Stimulated activated CD8-positive, alpha-beta memory T cell treated with anti-CD3 and anti-CD28 coated beads, Interleukin-7, amount 100 ng/mL, for 4 hours (primary cell): ENCODE measurements around the gene DCAF16.

Experiments used
- DNase-seq, 2 donors: peaks; one replicate each; pipeline ENCODE4 v3.0.0-alpha.2; 2020; ENCODE audit warnings: low read depth in 2 of 2

The DCAF16 gene

DNA sequence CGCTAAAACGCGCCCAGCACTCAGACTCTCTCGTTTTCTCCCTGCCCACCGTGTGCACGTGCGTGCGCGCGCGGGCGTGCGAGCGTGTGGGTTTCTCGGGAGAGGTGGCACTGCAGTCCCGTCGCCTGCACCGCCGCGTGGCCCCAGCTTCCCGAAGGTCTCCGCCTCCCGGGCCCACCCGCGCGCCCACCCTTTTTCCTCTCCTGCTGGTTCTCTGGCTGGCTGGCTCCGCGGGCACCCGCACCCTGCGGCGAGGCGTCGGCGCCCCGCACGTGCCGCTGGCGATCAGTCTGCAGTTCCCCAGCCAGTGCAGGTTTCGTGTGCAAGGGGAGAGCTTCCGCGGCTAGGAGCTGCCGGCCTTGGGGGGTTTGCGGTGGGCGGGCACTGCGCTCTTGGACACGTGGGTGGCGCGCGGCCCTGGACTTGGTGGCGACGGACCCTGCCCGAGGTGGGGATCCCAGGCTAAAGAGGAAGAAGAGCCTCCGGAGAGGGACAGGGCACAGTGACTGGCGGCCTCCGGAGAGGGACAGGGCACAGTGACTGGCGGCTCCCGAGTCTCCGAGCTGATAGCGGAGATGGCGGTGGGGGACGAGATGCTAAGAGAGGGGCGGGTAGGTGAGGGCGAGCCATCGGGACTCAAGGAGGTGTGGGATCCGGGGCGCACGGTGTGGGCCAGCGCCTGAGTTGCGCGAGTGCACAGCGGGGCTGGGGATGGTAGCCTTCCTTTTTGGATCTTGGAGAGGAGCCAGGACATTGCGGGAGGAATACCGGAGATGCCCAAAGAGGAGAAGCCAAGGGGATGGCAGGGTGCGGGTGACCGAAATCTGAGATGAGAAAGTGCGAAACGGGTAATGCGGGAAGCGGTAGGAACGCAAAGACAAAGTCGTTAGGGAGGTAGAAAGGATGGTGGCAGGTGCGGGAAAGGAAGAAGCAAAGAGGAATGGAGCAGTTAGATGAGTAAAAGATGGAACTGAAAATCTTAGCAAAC, 29.0 kb downstream of the DCAF16 start, which contains the start of gene FAM184B:
Gene FAM184B, minus strand, starts transcription at position 322 of the 988 bp plus-strand sequence. CDS start 322 bp downstream, outside the sequence.
- no peak for DNase-seq

DNA sequence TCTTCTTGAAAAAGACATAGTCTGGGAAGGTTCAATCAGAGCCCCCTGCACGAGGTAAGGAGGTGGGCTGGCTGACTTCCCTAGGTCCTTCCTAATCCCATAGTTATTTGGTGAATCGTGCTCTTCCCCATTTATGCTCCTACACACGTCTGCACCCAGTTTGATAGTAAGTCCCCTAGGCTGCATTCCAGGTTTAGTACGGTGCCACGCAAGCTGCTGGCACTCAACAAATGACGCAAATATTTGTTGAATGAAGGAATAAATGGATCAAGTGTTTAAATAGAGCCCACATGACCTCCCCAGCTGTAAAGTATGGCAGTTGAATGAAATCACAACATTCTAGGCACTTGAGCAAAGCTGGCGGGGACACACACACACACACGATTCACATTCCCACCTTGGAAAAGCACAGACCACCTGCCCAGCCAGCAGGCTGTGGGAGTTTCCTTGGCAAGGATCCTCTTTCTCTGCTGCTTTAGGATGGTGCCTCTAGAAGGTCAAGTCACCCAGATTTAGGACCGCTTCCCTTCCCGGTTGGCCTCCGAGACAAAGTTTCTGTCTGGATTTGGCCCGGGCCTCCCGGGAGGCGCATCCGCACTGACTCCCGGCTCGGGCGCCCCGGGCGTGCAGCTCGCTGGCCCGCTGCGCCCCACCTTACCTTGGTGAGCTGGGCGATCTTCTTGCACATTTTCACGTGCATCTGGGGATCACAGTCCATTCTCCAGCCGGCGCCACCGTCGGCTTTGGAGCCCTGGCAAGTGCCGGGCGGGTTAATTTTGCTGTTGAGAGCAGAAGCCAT, 29.9 kb downstream of the DCAF16 start:
- DNase-seq, result no peak

DNA sequence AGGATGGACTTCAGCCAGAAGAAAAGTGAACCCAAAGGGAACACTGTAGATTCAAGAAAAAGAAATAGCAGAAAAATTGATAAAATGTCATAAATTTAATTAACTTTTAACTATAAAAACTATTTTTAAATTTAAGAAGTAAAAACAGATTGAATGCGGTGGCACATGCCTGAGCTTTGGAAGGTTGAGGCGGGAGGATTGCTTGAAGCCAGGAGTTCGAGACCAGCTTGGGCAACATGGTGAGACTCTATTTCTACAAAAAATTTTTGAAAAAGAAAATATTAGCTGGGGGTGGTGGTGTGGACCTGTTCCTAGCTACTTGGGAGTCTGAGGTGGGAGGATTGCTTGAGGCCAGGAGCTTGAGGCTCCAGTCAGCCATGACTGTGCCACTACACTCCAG, 32.1 kb downstream of the DCAF16 start:
- no peak for DNase-seq

GRCh38 chr4:17773135-17773698, 37.3 kb downstream of the DCAF16 start:
- no peak for DNase-seq

DNA sequence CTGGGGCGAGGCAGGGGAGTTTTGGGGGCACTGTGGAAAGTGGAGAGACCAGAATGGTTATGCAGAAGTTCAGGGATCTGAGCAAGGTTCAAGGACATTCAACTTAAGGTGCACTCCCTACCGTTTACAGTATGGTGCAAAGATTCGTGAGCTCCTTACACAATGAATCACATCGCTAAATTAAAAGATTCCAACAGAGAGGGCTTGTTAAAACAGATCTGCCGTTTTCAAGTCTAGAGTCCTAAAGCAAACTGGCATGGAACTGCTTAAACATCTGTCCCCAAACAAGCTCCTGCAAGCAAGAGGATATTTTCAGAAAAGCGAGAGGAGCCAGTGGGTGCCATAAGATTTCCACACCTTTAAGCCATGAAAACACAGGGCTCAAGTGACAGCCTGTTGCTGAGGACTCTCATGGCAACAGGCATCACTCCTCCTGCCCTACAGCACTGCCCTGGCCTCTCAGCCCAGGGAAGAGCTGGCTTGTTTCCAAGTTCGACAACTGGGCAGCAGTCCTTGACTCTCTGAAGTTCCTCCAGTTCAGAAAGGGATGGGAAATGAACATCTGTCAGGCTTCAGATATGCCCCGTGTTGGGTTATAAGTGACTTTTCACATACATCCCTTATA, 39.2 kb downstream of the DCAF16 start:
- no peak for DNase-seq

- DNase-seq, result no peak
These were observed 39.7 kb downstream of the DCAF16 start for GRCh38 chr4:17770845-17771244.

DNA sequence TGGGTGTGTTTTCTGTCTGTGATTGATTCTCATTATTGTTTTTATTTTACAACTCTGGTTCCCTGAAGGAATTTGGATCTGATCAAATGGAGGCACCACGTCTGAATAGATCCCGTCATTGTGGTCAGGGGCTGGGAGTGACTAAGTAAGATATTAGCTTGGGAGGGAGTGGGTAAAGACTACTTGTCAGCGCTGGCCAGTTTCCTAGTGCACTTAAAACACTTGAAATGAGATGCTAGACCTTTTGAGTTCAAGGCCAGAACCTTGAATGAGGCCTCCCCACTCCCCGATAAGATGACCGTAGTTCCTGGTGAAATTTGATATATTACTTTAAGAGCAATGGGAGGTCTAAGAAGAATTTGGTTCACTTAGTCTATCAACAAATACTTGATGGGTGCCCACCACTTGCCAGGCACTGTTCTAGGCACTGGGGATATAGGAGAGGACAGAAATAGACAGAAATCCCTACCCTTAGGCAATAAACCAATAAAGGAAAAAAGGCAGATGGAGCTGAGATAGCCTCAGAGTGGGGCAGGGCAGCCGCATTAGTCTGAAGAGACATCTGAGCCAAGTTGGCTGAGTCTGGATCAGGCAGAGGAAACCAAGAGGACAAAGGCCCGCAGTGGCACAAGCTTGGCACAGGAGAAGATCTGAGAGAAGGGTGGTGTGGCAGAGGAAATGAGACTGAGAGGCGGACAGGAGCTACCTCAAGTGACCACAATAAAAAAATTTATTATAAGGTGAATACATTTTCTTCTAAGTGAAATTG, 41.0 kb downstream of the DCAF16 start:
- DNase-seq, result no peak

DNA sequence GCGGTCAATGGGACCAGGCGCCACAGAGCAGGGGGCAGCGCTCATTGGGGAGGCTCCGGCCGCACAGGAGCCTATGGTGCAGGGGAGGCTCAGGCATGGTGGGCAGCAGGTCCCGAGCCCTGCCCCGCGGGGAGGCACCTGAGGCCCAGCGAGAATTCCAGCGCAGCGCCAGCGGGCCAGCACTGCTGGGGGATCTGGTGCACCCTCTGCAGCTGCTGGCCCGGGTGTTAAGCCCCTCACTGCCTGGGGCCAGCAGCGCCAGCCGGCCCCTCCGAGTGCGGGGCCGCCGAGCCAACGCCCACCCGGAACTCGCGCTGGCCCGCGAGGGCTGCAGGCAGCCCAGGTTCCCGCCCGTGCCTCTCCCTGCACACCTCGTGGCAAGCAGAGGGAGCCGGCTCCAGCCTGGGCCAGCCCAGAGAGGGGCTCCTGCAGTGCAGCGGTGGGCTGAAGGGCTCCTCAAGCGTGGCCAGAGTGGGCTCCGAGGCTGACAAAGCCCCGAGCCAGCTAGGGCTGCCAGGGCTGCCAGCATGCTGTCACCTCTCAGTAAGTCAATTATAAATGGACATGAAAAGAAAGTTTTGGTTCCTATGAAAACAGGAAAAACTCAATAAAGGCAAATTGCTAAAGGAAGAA, 43.6 kb downstream of the DCAF16 start:
- DNase-seq, result no peak

- DNase-seq, result no peak
These were observed 44.9 kb downstream of the DCAF16 start for GRCh38 chr4:17765514-17766286.

DNA sequence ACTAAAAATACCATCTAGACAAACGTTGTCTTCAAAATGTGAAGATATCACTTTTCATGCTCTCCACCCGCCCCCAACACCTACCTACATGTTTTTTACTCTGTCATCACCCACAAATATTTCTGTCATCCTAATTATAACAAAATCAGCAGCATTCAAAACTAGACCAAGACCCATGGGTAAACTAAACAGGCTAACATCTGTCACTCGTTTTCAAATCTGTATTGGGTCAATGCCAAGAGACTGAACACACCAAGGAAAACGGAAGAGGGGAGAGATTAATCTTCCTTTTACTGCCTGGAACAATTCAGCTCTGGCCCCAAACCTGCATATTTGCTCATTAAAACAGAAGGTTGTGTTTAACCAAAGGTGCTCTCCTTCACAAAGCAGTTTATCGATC, 46.6 kb downstream of the DCAF16 start:
- DNase-seq, result no peak

- DNase-seq, result no peak
These were observed 47.1 kb downstream of the DCAF16 start for GRCh38 chr4:17763416-17763815.

- DNase-seq, result no peak
These were observed 47.8 kb downstream of the DCAF16 start for GRCh38 chr4:17762726-17763125.

- no peak for DNase-seq
These were observed 49.5 kb downstream of the DCAF16 start for GRCh38 chr4:17761062-17761461.

GRCh38 chr4:17760626-17761025, 49.9 kb downstream of the DCAF16 start:
- no peak for DNase-seq

DNA sequence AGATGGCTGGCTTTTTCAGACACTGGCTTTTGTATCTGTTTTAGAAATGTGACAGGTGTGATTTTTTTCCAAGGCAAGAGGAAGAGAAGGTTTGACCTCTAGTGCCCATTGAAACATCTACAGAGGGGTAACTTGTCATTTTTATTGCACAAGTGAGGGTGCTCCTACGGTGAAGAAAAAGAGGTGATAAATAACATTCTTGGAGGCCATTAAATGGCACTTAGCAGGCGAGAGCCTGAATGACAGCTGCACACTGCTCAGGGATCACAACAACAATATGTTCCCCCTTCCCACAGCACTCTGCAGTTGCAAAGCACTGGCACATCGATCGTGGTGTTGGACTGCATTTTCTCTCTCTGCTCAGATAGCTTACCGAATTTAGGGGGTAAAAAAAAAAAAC, 52.1 kb downstream of the DCAF16 start:
- no peak for DNase-seq

DNA sequence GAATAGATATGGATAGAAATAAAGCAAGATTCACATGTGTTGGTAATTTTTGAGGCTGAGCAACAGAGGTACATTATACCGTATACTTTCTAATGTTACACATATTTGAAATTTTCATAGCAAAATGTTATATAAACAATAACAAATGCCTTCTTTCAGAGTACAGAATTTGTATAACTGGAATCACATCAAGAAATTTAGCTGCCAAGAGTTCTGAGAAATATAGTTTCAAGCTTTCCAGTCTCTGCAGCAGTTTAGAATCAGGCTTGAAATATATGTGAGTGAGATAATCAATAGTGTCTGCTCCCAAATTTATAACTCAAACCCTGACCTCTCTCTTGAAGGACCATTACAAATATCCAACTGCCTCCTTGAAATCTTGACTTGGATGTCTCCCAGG, 52.9 kb downstream of the DCAF16 start:
- DNase-seq, result no peak

DNA sequence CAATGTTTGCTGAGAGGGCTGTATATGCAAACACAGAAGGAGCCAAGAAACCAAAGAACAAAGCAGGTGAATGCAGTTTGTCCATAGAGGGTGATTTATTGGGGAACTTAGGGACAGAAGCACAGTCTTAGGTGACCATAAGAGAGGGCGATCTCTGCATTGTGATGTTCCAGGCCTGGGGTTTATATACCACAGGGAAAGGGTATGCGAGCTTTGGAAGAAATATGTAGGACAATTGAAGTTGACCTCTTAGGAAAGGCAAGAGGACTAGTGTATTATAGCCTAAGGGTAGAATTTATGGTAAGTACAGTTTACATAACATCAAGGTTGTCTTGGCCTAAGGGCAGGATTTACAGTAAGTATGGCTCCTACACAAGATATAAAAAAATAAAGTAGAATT, 56.9 kb downstream of the DCAF16 start:
- no peak for DNase-seq
